NCI-H1417 (cell line): ENCODE results near the gene CLN6.

Experiments
- DNase-seq, 3 experiments: peaks; one replicate each; lab custom pipeline; 2025; lab: John Stamatoyannopoulos, UW

CLN6 gene

GRCh38 chr15:68229386-68230156 lies at the start of gene CLN6:
CLN6 (minus strand) TSS chr15:68229728; CDS start chr15:68229584, 144 bp downstream.
- DNase-seq: peak; percentile 79 to 99 (median 95)

- peak; percentile 51 to 74 (median 57) for DNase-seq
Measured at GRCh38 chr15:68278595-68279405, 49.3 kb upstream of the CLN6 start.

- DNase-seq: no peak
Measured at GRCh38 chr15:68278345-68278594, 48.7 kb upstream of the CLN6 start.

GRCh38 chr15:68277603-68278344 lies 48.2 kb upstream of the CLN6 start, which contains the start of gene FEM1B:
FEM1B (plus strand) TSS chr15:68277745; CDS start chr15:68278418, 673 bp downstream.
- peak; percentile 90 to 99 (median 98) for DNase-seq

- DNase-seq: peak in 2 of 3 experiments; percentile 63 to 94
Measured at GRCh38 chr15:68277131-68277602, 47.6 kb upstream of the CLN6 start.

- DNase-seq: no peak
Measured at GRCh38 chr15:68276668-68277067, 47.1 kb upstream of the CLN6 start.

- no peak for DNase-seq
Measured at GRCh38 chr15:68275165-68275746, 45.7 kb upstream of the CLN6 start.

GRCh38 chr15:68274201-68274848 lies 44.8 kb upstream of the CLN6 start:
- DNase-seq: no peak

- DNase-seq: no peak
Measured at GRCh38 chr15:68272721-68273271, 43.3 kb upstream of the CLN6 start.

GRCh38 chr15:68271854-68272471 lies 42.4 kb upstream of the CLN6 start:
- DNase-seq: peak in 2 of 3 experiments; percentile 41 to 64

- DNase-seq: no peak
Measured at GRCh38 chr15:68268405-68268804, 38.9 kb upstream of the CLN6 start.

GRCh38 chr15:68265674-68266073 lies 36.1 kb upstream of the CLN6 start:
- no peak for DNase-seq

- DNase-seq: no peak
Measured at GRCh38 chr15:68265081-68265480, 35.6 kb upstream of the CLN6 start.

GRCh38 chr15:68264282-68264681 lies 34.8 kb upstream of the CLN6 start:
- no peak for DNase-seq

- no peak for DNase-seq
Measured at GRCh38 chr15:68262514-68263356, 33.2 kb upstream of the CLN6 start.

- DNase-seq: no peak
Measured at GRCh38 chr15:68261980-68262379, 32.5 kb upstream of the CLN6 start.

GRCh38 chr15:68261241-68261640 lies 31.7 kb upstream of the CLN6 start:
- no peak for DNase-seq

- DNase-seq: peak; percentile 6 to 72 (median 10)
Measured at GRCh38 chr15:68259883-68260282, 30.4 kb upstream of the CLN6 start.

GRCh38 chr15:68258692-68259091 lies 29.2 kb upstream of the CLN6 start:
- no peak for DNase-seq
